ENCODE measurements around the gene IRF2. TPM values are rescaled to one million over a fixed set of nuclear protein-coding genes. Genes with fewer than 3 reads are reported as not detected.

Gene IRF2
- total RNA-seq, 1 donor from 2014 or later = 12.6 TPM

- peaks cover 23% of the 10 kb centered on the region for H3K36me3 Mint-ChIP-seq (ENCODE audit: low read depth)
- DNase-seq (ENCODE audit: low read depth, low spot score) = no peak
- H3K4me3 Mint-ChIP-seq = no peak overlapping the region
- H3K9me3 Mint-ChIP-seq = no peaks in the 10 kb centered on the region
- no peak for TF ChIP-seq CTCF (conservative IDR thresholded peaks at IDR 0.05)
- no peaks in the 10 kb centered on the region for H3K27me3 Mint-ChIP-seq (ENCODE audit: low read depth)
- H3K4me1 Mint-ChIP-seq = peaks cover 39% of the 10 kb centered on the region
- peak overlapping the region; percentile 80 for H3K27ac Mint-ChIP-seq (ENCODE audit: unreplicated experiment)
Measured at GRCh38 chr4:184409911-184410692, 64.2 kb downstream of the IRF2 start.

GRCh38 chr4:184409502-184409901 lies 64.8 kb downstream of the IRF2 start:
- Mint-ChIP-seq H3K36me3 (ENCODE audit: low read depth) (peaks cover 23% of the 10 kb centered on the region), H3K9me3 (no peaks in the 10 kb centered on the region), H3K27me3 (ENCODE audit: low read depth) (no peaks in the 10 kb centered on the region), H3K27ac (ENCODE audit: unreplicated experiment) (no peak overlapping the region), H3K4me3 (no peak overlapping the region), H3K4me1 (peaks cover 39% of the 10 kb centered on the region)
- DNase-seq (ENCODE audit: low read depth, low spot score) = no peak
- no peak for TF ChIP-seq CTCF (conservative IDR thresholded peaks at IDR 0.05)

- Mint-ChIP-seq H3K9me3 (no peaks in the 10 kb centered on the region), H3K4me3 (no peak overlapping the region), H3K4me1 (peaks cover 39% of the 10 kb centered on the region), H3K27ac (ENCODE audit: unreplicated experiment) (peak overlapping the region; percentile 68), H3K36me3 (ENCODE audit: low read depth) (peaks cover 22% of the 10 kb centered on the region), H3K27me3 (ENCODE audit: low read depth) (no peaks in the 10 kb centered on the region)
- DNase-seq (ENCODE audit: low read depth, low spot score) = no peak
- TF ChIP-seq CTCF (conservative IDR thresholded peaks at IDR 0.05) = no peak
Measured at GRCh38 chr4:184408684-184409081, 65.7 kb downstream of the IRF2 start.

GRCh38 chr4:184408021-184408683 lies 66.2 kb downstream of the IRF2 start:
- DNase-seq (ENCODE audit: low read depth, low spot score) = no peak
- Mint-ChIP-seq H3K36me3 (ENCODE audit: low read depth) (peaks cover 22% of the 10 kb centered on the region), H3K27ac (ENCODE audit: unreplicated experiment) (no peak overlapping the region), H3K4me3 (no peak overlapping the region), H3K4me1 (peaks cover 45% of the 10 kb centered on the region), H3K9me3 (no peaks in the 10 kb centered on the region), H3K27me3 (ENCODE audit: low read depth) (no peaks in the 10 kb centered on the region)
- no peak for TF ChIP-seq CTCF (conservative IDR thresholded peaks at IDR 0.05)

DNA sequence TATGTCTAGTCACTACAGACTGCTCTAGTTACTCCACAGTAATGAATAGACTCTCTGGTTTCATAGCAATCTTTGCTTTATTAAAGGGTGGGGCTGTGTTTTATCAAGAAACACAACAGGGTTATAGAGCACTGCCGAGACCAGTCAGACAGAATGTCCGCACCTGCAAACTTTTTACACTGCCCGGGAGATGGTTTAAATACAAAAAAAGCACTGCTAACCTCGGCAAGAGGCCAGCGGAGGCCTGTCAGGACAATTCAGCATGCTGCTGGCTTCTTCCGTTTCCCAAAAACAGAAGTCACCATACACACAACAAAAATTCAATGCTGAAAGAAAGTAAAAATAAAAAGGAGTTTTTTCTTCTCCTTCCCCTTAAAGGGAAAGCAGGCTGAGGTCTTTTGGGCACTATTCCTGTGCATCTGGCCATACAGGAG lies 67.4 kb downstream of the IRF2 start:
- Mint-ChIP-seq H3K27ac (ENCODE audit: unreplicated experiment) (no peak overlapping the region), H3K4me1 (peaks cover 56% of the 10 kb centered on the region), H3K27me3 (ENCODE audit: low read depth) (no peaks in the 10 kb centered on the region), H3K36me3 (ENCODE audit: low read depth) (peaks cover 23% of the 10 kb centered on the region), H3K4me3 (no peak overlapping the region), H3K9me3 (no peaks in the 10 kb centered on the region)
- TF ChIP-seq CTCF (conservative IDR thresholded peaks at IDR 0.05) = no peak
- no peak for DNase-seq (ENCODE audit: low read depth, low spot score)

Data from neural crest cell (in vitro differentiated cells).